ENCODE measurements around the gene ZNF575.
"Not testable (repeated sequence)": the region's sequence is repeated elsewhere in the genome, so short reads cannot be mapped to it uniquely, and the experiment has no call there.

ZNF575 gene

DNA sequence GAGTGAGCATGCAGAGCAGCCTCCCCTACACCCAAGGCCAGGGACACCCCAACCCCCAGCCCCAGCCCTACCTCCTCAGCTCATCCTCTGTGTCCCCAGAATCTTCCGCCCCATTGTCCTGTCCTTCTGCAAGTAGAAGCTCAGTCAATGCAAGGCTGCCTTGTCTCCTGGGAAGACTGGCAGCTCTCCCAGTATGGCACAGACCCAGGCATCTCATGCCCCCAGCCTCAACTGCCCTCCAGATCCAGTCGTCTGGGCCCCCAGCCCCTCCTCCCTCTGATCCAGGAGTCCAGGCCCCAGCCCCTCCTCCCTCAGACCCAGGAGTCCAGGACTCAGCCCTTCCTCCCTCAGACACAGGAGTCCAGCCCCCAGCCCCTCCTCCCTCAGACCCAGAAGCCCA lies 13.0 kb downstream of the ZNF575 start:
- no peak for DNase-seq

- DNase-seq = no peak
These were observed 13.6 kb downstream of the ZNF575 start for GRCh38 chr19:43546581-43546980.

DNA sequence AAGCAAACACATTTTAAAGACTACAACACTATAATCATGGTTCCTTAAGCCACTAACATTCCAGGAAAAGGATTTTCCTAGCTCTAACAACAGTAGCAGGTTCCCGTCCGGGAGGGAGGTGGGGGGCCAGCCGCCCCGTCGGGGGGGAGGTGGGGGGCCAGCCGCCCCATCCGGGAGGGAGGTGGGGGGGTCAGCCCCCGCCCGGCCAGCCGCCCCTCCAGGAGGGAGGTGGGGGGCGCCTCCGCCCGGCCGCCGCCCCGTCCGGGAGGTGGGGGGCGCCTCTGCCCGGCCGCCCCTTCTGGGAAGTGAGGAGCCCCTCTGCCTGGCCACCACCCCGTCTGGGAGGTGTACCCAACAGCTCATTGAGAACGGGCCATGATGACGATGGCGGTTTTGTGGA lies 14.9 kb downstream of the ZNF575 start:
- DNase-seq = not testable (repeated sequence)

- no peak for DNase-seq
These were observed 15.7 kb downstream of the ZNF575 start for GRCh38 chr19:43548706-43549105.

GRCh38 chr19:43551399-43552197 lies 18.6 kb downstream of the ZNF575 start:
- no peak for DNase-seq

DNA sequence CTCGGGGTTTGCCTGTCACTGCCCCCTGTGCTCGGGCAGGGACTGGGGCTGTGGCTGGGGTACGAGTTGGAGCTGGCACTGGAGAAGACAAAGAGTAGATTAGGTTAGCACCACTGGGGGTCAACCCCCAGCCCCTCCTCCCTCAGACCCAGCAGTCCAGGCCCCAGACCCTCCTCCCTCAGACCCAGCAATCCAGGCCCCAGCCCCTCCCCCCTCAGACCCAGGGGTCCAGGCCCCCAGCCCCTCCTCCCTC lies 19.1 kb downstream of the ZNF575 start:
- DNase-seq = no peak

GRCh38 chr19:43552616-43553015 lies 19.6 kb downstream of the ZNF575 start:
- no peak for DNase-seq

DNA sequence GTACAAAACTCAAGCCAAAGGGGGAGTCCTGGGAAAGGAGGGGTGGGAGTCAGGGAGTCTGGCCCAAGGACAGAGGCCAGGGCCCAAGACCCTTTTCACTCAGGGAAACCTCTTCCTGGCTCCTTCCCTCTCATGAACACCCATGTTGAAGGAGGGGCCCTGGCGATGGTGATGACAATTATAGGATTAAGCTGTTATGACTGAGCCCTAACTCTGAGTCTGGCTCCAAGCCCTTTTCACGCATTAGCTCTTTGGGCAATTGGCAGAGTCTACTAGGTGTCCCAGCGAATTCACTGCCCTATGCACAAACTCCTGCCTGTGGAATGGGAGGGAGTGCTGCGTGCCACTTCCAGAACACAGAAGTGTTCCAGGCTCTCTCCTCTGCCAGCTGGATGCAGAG lies 20.7 kb downstream of the ZNF575 start:
- DNase-seq = no peak

DNA sequence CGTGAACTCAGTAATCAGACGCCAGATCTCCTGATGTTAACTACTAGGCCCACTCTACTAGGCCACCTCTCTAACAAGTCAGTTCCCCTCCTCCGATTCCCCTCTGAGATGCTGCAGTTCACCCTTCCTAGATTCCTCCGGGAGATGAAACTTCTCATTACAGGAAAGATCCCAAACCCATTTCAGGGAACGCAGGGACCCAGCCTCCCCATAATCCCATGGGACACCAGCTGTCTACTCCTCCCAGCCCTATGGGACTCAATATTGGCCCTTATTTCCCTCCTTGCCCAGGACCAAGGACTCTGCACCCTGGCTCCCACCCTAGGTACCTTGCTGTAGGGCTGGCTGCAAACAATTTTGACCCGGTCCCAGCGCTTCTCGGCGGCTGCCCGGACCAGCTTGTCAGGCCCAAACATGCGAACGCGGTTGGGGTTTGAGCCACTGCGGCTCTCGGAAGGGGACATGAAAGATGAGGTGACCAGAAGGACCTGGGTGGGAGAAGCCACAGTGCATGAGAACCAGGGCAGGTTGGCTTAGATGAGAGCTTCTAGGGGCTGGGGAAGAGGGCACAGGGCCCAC lies 21.4 kb downstream of the ZNF575 start:
- DNase-seq = no peak

DNA sequence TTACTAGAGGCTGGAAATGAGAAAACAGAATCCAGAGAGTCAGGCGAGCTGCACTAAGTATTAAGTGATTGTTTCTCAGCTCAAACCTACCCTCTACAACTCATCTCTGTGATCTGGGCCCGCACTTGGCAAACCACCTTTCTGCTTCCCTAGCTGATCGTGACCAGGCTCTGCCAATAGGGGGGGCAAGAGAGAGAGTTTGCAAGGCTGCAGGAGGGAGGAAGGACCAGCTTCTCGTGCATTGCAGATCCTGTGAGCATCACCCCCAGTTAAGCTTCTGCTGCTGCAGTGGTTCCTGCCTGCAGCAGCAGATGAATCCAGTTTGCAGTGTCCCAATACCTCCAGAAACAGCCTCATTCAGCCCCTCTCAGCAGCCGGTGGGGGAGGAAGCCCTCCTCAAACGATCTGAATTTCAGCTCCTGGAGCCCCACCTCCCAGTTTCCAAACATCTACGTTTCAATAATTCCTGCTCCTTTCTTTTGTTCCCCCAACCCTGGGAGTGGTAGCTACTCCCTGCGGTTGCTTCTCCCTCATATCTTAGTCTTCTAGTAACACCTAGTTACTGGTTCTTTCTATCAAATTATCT lies 22.3 kb downstream of the ZNF575 start:
- peak; percentile 84 for DNase-seq

GRCh38 chr19:43560687-43561086 lies 27.7 kb downstream of the ZNF575 start:
- no peak for DNase-seq

- DNase-seq = no peak
These were observed 28.4 kb downstream of the ZNF575 start for GRCh38 chr19:43561139-43561970.

- no peak for DNase-seq
These were observed 29.3 kb downstream of the ZNF575 start for GRCh38 chr19:43562226-43562697.

GRCh38 chr19:43562698-43563241 lies 29.8 kb downstream of the ZNF575 start:
- DNase-seq = peak; percentile 96

GRCh38 chr19:43563816-43564457 lies 30.9 kb downstream of the ZNF575 start:
- DNase-seq = no peak

DNA sequence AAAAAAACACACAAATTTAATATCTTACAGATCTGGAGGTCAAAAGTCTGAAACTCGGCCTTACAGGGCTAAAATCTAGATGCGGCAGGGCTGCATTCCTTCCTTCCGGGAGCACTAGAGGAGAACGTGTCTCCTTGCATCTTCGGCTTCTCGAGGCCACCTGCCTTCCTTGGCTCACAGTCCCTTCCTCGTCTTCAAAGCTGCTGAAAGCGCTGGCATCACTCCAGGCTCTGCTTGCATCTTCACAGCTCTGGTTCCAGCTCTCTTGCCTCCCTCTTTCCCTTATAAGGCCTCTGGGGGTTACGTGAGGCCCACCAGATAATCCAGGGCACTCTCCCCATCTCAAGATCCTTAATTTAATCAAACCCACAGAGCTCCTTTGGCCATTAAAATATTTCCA lies 31.8 kb downstream of the ZNF575 start:
- no peak for DNase-seq

DNA sequence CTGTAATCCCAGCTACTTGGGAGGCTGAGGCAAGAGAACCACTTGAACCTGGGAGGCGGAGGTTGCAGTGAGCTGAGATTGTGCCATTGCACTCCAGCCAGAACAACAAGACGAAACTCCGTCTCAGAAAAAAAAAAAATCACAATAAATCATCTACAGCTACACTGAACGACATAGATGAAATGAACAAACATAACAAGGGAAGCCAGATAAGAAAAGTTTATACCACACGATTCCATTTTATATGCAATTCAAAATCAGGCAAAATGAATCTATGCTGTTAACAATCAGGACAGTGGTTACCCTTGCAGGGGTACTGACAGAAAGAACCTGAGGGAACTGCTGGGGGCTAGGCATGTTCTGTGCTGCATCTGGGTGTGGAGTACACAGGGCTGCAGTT lies 36.7 kb downstream of the ZNF575 start:
- no peak for DNase-seq

DNA sequence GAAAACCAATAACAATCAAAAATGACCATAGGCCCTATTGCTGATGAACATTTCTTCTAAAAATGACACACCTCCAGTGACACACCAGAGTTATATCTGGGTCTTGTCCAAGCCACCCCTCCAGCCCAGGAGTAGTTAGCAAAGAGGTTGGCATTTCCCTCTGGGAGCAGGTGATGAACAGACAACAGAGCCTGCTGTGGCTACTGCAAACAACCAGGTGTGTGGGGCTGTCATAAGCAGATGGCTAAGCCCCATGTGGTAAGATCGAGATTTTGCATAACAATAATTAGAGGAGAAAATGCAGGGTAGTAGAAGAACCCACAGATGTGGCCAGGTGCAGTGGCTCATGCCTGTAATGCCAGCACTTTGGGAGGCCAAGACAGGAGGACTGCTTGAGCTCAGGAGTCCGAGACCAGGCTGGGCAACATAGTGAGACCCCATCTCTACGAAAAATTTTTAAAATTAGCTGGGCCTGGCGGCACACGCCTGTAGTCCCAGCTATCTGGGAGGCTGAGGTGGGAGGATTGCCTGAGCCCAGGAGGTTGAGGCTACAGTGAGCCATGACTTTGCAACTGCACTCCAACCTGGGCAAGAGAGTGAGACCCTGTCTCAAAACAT lies 37.3 kb downstream of the ZNF575 start:
- no peak for DNase-seq

DNA sequence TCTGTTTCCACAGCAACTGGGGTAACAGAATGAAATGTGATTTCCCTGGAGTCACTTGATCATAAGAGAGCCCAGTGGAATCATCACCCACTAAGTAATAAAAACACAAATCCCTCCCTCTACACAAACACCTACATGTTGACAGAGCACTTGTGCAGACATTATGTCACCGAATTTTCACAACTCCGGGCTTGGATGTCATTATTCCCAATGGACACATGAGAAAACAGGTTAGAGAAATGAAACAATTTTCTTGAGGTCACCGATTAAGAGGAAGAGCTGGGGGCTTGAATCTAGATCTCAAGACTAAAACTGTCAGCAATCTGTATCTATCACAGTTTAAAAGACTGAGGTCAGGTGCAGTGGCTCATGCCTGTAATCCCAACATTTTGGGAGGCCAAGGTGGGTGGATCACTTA lies 39.2 kb downstream of the ZNF575 start:
- DNase-seq = no peak

DNA sequence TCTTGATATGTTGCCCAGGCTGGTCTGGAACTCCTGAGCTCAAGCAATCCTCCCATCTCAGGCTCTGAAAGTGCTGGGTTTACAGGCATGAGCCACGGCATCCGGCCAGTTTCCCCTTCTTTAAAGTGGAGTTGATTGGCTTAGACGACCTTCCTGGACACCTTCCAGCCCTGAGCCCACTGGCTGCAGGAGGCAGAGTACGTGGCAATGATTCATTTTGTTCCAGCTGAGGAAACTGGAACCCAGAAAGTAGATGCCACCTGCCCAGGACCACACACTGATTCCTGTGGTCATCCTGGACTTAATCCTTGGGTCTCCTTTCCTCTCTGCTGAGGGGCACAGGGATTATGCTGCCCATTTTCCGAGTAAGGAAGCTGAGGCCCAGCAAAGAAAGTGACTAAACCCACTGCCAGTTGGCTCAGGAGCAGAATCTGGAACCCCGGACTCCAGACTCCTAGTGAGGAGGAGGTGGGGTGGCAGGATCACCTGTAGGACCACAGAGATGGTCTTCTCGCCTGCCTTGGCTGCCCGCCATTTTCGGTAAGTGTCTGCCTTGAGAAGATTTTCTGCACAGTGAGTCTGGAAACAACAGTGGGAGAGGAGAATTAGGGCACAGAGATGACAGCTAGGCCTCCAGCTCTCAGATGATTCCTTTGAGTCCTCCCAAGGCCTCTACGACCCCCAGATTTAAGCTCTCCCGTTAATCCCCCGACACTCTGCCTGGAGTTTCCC lies 41.6 kb downstream of the ZNF575 start:
- DNase-seq = no peak

DNA sequence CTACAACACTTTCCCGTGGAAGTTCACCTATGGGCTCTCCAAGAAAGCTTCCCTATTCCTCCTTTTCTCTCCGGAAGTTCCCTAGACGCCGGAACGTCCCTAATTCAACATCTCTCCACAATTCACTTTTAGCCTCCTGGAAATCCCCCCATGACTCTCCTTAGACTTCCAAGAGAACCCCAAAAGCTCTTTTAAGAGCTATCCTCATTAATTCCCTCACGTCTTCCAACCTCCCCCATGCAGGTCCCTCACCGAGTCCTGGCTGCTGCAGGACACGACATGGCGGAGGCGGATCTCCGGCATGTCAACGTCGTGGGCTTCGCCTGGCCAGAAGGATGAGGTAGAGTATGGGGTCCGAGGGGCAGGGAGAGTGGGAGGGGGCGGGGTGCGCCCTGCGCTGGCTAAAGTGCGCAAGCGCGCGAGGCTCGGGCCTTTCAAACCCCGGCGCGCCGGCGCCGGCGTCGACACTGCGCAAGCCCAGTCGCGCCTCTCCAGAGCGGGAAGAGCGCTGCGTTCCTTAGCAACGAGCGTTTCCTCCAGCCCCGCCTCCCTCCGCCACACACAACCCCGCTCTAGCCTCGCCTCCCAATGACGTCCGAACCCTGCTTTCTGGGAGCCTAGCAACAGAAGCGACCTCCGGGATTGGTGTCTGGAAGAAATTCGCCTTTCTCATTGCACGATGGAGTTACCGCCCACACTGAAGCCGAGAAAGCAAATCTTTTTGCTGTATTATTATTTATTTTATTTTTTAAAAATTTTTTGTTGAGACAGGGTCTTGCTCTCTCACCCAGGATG lies 42.4 kb downstream of the ZNF575 start, which contains the start of the genes PINLYP and XRCC1:
Gene PINLYP, plus strand, starts transcription at position 646 of the 795 bp plus-strand sequence. CDS start 1,391 bp downstream, outside the sequence.
Gene XRCC1, minus strand, starts transcription at position 372 of the 795 bp plus-strand sequence. Its CDS starts 69 bp downstream, at position 303.
- DNase-seq = peak; percentile 97
